ENCODE data around the gene ITCH.

The ITCH gene

GRCh38 chr20:34559311-34560140, 196.5 kb downstream of the ITCH start:
- peak in 4 of 6 experiments; percentile 13 to 23 (median 20) for DNase-seq

- DNase-seq, result no peak
These were observed 197.1 kb downstream of the ITCH start for GRCh38 chr20:34560141-34560523.

DNA sequence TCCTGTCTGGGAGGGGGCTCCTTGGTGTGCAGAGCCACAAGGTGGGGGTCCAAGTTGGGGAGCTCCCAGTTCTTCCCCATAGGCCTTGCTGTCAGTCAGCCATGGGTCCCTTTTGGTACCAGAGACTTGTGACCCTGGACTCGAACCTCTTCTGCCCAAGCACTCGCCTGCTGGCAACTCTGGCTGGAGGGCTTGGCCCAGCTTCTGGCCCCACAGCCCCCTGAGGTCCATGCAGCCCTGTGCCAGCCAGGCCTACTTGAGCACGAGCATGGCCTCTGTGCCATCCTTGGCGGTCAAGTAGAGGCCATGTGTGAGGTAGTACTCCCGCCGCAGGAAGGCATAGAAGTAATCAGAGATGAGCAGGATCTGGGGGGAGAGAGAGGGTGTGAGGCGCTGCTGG, 197.5 kb downstream of the ITCH start:
- DNase-seq, result peak in 1 of 6 experiments; percentile 15

Measured in stimulated activated naive CD4-positive, alpha-beta T cell (primary cell).